GM18502 (cell line): ENCODE results near the gene SP4.

Experiments used
- ATAC-seq: cut with Tn5 transposase; IDR thresholded peaks from one replicate; pipeline ENCODE4 v1.9.1; 2021; ENCODE audit warnings: mild to moderate bottlenecking; ENCODE audit not compliant: unreplicated experiment, poor library complexity

The SP4 gene

GRCh38 chr7:21427871-21428658 lies at the start of gene SP4:
SP4 (plus strand) TSS chr7:21428083; CDS start chr7:21428252, 169 bp downstream.
- ATAC-seq: peak; percentile 70

GRCh38 chr7:21383227-21384220 lies 44.4 kb upstream of the SP4 start:
- peak; percentile 84 for ATAC-seq

- ATAC-seq: no peak
Measured at GRCh38 chr7:21393937-21394336, 33.9 kb upstream of the SP4 start.

- no peak for ATAC-seq
Measured at GRCh38 chr7:21401944-21402343, 25.9 kb upstream of the SP4 start.

- no peak for ATAC-seq
Measured at GRCh38 chr7:21407796-21408480, 19.9 kb upstream of the SP4 start.

- ATAC-seq: no peak
Measured at GRCh38 chr7:21408481-21408820, 19.4 kb upstream of the SP4 start.

GRCh38 chr7:21412410-21412851 lies 15.5 kb upstream of the SP4 start:
- ATAC-seq: peak; percentile 75

GRCh38 chr7:21412957-21413356 lies 14.9 kb upstream of the SP4 start:
- ATAC-seq: no peak

- ATAC-seq: no peak
Measured at GRCh38 chr7:21413502-21413901, 14.4 kb upstream of the SP4 start.

GRCh38 chr7:21414795-21415393 lies 13.0 kb upstream of the SP4 start:
- ATAC-seq: no peak

- ATAC-seq: no peak
Measured at GRCh38 chr7:21417647-21418046, 10.2 kb upstream of the SP4 start.

- ATAC-seq: no peak
Measured at GRCh38 chr7:21422751-21423150, 5.1 kb upstream of the SP4 start.

- no peak for ATAC-seq
Measured at GRCh38 chr7:21425290-21425689, 2.6 kb upstream of the SP4 start.

- ATAC-seq: no peak
Measured at GRCh38 chr7:21426286-21427181, 1.3 kb upstream of the SP4 start.

- peak; percentile 81 for ATAC-seq
Measured at GRCh38 chr7:21427182-21427870, 557 bp upstream of the SP4 start.

GRCh38 chr7:21428659-21428941 lies 717 bp downstream of the SP4 start:
- ATAC-seq: no peak

GRCh38 chr7:21429021-21429420 lies 1.1 kb downstream of the SP4 start:
- no peak for ATAC-seq

- no peak for ATAC-seq
Measured at GRCh38 chr7:21429786-21430574, 2.1 kb downstream of the SP4 start.
